OCI-LY1 (cell line): Measurements from ENCODE around the gene GNA14.

Experiments
- H2AFZ ChIP-seq: fragments of 200-600 bp; sonication (generic), shearing (Covaris generic); 2 replicates; pipeline ENCODE4 v1.6.0; 2014; ENCODE audit warnings: antibody characterized with exemption, mild to moderate bottlenecking, low read length
- H3F3A ChIP-seq: fragments of 200-600 bp; sonication (generic), shearing (Covaris generic); 2 replicates; pipeline ENCODE4 v1.6.0; 2014; ENCODE audit warnings: mild to moderate bottlenecking, antibody characterized with exemption, low read length, moderate library complexity; ENCODE audit not compliant: insufficient read depth
- H3K27ac ChIP-seq: fragments of 200-600 bp; sonication (generic); 2 replicates; pipeline ENCODE4 v1.5.1; 2014; ENCODE audit warnings: low read length, mixed run types, mild to moderate bottlenecking, low read depth; ENCODE audit not compliant: poor library complexity, severe bottlenecking
- H3K27me3 ChIP-seq: fragments of 200-600 bp; sonication (generic); 2 replicates; pipeline ENCODE4 v1.6.0; 2014; ENCODE audit warnings: antibody characterized with exemption, mild to moderate bottlenecking, low read length, moderate library complexity; ENCODE audit not compliant: insufficient read depth
- H3K36me3 ChIP-seq: fragments of 200-600 bp; sonication (generic); 2 replicates; pipeline ENCODE4 v1.6.1; 2014; ENCODE audit warnings: mild to moderate bottlenecking, antibody characterized with exemption, low read length, moderate library complexity, mixed read lengths; ENCODE audit not compliant: insufficient read depth
- H3K4me1 ChIP-seq: fragments of 200-600 bp; sonication (generic); 2 replicates; pipeline ENCODE4 v1.5.1; 2014; ENCODE audit warnings: mild to moderate bottlenecking, low read length, moderate library complexity; ENCODE audit not compliant: insufficient read depth, severe bottlenecking
- H3K4me2 ChIP-seq: fragments of 200-600 bp; sonication (generic), shearing (Covaris generic); 2 replicates; pipeline ENCODE4 v1.6.1; 2014; ENCODE audit warnings: low read length
- H3K4me3 ChIP-seq: fragments of 200-600 bp; sonication (generic); 2 replicates; pipeline ENCODE4 v1.5.1; 2014; ENCODE audit warnings: low read length, low read depth, mild to moderate bottlenecking, mixed read lengths; ENCODE audit not compliant: poor library complexity, severe bottlenecking
- H3K79me2 ChIP-seq: fragments of 200-600 bp; shearing (Covaris generic); 2 replicates; pipeline ENCODE4 v1.6.1; 2016; ENCODE audit warnings: mixed run types, low read length, mixed read lengths; ENCODE audit not compliant: insufficient read depth
- H3K9ac ChIP-seq: fragments of 200-600 bp; sonication (generic), shearing (Covaris generic); 2 replicates; pipeline ENCODE4 v1.6.1; 2014; ENCODE audit warnings: mild to moderate bottlenecking, low read length, mixed read lengths
- H3K9me2 ChIP-seq: fragments of 200-600 bp; sonication (generic), shearing (Covaris generic); 2 replicates; pipeline ENCODE4 v1.6.1; 2014; ENCODE audit warnings: low read depth, mild to moderate bottlenecking, low read length, mixed read lengths
- H3K9me3 ChIP-seq: fragments of 200-600 bp; shearing (Covaris generic); 2 replicates; pipeline ENCODE4 v1.6.1; 2014; ENCODE audit warnings: low read length, mixed read lengths
- H4K20me1 ChIP-seq: fragments of 200-600 bp; sonication (generic), shearing (Covaris generic); 2 replicates; pipeline ENCODE4 v1.6.0; 2016; ENCODE audit warnings: mild to moderate bottlenecking, low read length; ENCODE audit not compliant: insufficient read depth
- EZH2 ChIP-seq: fragments of 200-600 bp; sonication (generic), shearing (Covaris generic); IDR thresholded peaks from 2 replicates; pipeline ENCODE4 v1.8.0; 2017; ENCODE audit warnings: borderline replicate concordance, mixed run types, mild to moderate bottlenecking, antibody characterized with exemption, low read length, moderate library complexity, mixed read lengths
- TF ChIP-seq, protein P1 (sequence below): fragments of 200-600 bp; sonication (generic), shearing (Covaris generic); IDR thresholded peaks from 2 replicates; pipeline ENCODE4 v1.5.1; 2017; ENCODE audit warnings: mild to moderate bottlenecking, antibody characterized with exemption, low read length, moderate library complexity, mixed read lengths

The GNA14 gene

GRCh38 chr9:77598524-77598923, 49.6 kb downstream of the GNA14 start:
- H3K9me3 ChIP-seq, result no peaks in the 10 kb centered on the region
- no peaks in the 10 kb centered on the region for H3F3A ChIP-seq
- no peaks in the 10 kb centered on the region for H3K4me1 ChIP-seq
- no peak overlapping the region for H3K4me3 ChIP-seq
- H3K9ac ChIP-seq, result no peak overlapping the region
- no peaks in the 10 kb centered on the region for H3K36me3 ChIP-seq
- no peaks in the 10 kb centered on the region for H3K9me2 ChIP-seq
- H3K27me3 ChIP-seq, result no peaks in the 10 kb centered on the region
- no peak overlapping the region for H2AFZ ChIP-seq
- TF ChIP-seq, protein P1, sequence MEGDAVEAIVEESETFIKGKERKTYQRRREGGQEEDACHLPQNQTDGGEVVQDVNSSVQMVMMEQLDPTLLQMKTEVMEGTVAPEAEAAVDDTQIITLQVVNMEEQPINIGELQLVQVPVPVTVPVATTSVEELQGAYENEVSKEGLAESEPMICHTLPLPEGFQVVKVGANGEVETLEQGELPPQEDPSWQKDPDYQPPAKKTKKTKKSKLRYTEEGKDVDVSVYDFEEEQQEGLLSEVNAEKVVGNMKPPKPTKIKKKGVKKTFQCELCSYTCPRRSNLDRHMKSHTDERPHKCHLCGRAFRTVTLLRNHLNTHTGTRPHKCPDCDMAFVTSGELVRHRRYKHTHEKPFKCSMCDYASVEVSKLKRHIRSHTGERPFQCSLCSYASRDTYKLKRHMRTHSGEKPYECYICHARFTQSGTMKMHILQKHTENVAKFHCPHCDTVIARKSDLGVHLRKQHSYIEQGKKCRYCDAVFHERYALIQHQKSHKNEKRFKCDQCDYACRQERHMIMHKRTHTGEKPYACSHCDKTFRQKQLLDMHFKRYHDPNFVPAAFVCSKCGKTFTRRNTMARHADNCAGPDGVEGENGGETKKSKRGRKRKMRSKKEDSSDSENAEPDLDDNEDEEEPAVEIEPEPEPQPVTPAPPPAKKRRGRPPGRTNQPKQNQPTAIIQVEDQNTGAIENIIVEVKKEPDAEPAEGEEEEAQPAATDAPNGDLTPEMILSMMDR, result no peak
- TF ChIP-seq EZH2, result no peak
- H3K27ac ChIP-seq, result no peak overlapping the region
- H4K20me1 ChIP-seq, result no peaks in the 10 kb centered on the region
- no peaks in the 10 kb centered on the region for H3K79me2 ChIP-seq
- no peak overlapping the region for H3K4me2 ChIP-seq

DNA sequence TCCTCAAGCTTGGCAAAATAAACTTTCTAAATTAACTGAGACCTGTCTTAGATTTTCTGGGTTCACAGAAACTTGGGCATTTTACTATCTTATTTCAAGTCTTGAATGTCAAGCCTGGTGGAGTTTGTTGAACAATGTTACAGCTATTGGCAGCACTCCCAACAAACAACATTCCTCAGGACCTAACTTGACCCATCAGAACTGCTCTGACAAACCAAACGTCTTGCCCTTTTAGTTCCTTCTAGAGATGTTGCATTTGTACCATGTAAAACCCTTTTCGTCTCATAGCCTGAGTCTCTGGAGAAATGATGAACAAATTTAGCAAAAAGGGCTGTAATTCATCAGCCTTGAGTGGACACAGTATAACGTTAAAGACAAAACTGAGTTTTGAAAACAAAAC, 51.1 kb downstream of the GNA14 start:
- Histone ChIP-seq H3K4me3 (no peak overlapping the region), H3K4me1 (no peaks in the 10 kb centered on the region), H3K9me3 (no peaks in the 10 kb centered on the region), H3K36me3 (no peaks in the 10 kb centered on the region), H3K79me2 (no peaks in the 10 kb centered on the region), H2AFZ (no peak overlapping the region), H3K9ac (no peak overlapping the region), H3K27me3 (no peaks in the 10 kb centered on the region), H4K20me1 (no peaks in the 10 kb centered on the region), H3K4me2 (no peak overlapping the region), H3K27ac (no peak overlapping the region), H3F3A (no peaks in the 10 kb centered on the region), H3K9me2 (no peaks in the 10 kb centered on the region)
- no peak for TF ChIP-seq EZH2
- TF ChIP-seq, protein P1, result no peak

GRCh38 chr9:77595426-77596095, 52.6 kb downstream of the GNA14 start:
- Histone ChIP-seq H2AFZ (no peak overlapping the region), H3K27ac (no peak overlapping the region), H3K9me2 (no peaks in the 10 kb centered on the region), H3K9ac (no peak overlapping the region), H3F3A (no peaks in the 10 kb centered on the region), H3K4me1 (no peaks in the 10 kb centered on the region), H3K9me3 (no peaks in the 10 kb centered on the region), H3K27me3 (no peaks in the 10 kb centered on the region), H3K4me2 (no peak overlapping the region), H3K4me3 (no peak overlapping the region), H3K36me3 (no peaks in the 10 kb centered on the region), H4K20me1 (no peaks in the 10 kb centered on the region), H3K79me2 (no peaks in the 10 kb centered on the region)
- TF ChIP-seq EZH2, result no peak
- TF ChIP-seq, protein P1, result no peak
